SIG-M5 treated with dmso at 0.1 percent for 504 hours (cell line): ENCODE measurements around the gene DHRS3.
"Not testable (repeated sequence)": the region's sequence is repeated elsewhere in the genome, so short reads cannot be mapped to it uniquely, and the experiment has no call there.

Source experiments
- DNase-seq: peaks from one replicate; lab custom pipeline; 2025; ENCODE audit not compliant: unreplicated experiment; lab: John Stamatoyannopoulos, UW

DHRS3 gene

GRCh38 chr1:12580054-12580887 is 37.7 kb downstream of the DHRS3 start:
- DNase-seq: no peak

GRCh38 chr1:12578860-12579422 is 39.1 kb downstream of the DHRS3 start:
- DNase-seq: no peak

GRCh38 chr1:12577020-12577419 is 41.0 kb downstream of the DHRS3 start:
- no peak for DNase-seq

GRCh38 chr1:12574757-12575139 is 43.3 kb downstream of the DHRS3 start:
- no peak for DNase-seq

GRCh38 chr1:12573015-12573825 is 44.8 kb downstream of the DHRS3 start:
- no peak for DNase-seq

DNA sequence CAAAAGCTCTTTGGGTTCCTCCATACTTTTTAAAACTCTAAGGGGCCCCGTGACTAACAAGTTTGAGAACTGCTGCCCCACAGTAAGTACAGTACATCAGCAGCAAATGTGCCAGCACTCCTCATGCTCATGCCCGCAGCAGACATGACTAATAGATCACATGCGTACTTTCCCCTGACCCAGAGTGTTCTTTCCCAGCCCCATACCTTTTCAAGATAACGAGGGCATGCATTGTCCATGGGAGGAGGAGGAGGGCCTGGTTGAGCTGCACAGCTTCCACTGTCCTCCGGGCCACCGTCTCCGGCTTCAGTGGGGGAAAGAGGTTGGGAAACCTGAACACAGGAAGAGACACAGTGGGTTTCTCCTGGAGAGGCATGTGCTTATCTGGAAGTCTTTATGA is 45.5 kb downstream of the DHRS3 start:
- no peak for DNase-seq

DNA sequence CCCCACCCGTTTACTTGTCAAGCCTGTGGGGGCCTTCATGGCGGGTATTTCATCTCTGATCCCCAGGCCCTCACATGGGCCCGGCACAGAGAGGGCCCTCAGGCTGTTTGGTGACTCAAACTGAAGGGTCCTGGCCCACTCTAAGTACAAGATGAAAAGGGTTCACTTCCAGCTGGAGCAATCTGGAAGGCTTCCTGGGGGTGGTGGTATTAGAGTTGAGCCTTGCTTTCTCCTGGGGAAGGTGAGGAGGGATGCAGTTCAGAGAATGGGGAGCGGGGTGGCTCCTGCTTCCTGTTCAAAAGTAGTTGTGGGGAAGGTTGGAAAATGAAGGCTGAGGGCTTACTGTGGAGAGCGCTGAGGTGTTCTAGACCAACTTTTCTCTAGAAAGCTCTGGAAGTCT is 47.7 kb downstream of the DHRS3 start:
- no peak for DNase-seq

DNA sequence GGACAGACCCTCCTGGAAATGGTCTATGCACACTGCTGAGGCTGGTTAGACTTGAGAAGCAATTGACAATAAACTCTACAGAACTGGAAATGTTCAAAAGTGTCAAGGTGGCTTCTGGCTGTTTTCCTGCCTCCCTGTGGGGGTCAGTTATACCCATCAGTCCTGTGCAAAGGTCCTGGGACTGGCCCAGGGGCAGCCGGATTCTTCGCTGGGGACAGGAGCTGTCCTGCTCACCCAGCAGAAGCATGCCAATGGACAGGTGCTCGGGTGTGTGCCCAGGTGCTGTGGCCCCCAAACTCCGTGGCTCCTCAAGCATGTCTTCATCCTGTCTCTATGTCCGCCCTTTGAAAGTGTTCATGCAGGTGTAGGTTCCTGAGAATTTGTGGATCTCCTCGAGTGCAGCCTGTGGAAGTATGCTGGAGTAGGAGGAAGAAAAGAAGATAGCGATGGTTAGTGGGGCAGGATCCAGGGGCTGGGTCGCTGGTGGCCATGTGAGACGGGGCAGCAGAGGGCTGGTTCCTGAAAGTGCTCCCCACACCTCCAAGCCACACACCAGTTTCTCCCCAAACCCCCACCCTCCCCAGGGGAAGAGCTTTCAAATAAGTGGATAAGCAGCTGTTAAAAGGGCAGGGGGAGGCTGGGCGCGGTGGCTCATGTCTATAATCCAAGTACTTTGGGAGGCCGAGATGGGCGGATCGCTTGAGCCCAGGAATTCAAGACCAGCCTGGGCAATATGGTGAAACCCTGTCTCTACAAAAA is 49.8 kb downstream of the DHRS3 start:
- no peak for DNase-seq

GRCh38 chr1:12567288-12567819 is 50.7 kb downstream of the DHRS3 start:
- DNase-seq: no peak

GRCh38 chr1:12566484-12567287 is 51.3 kb downstream of the DHRS3 start:
- DNase-seq: no peak

DNA sequence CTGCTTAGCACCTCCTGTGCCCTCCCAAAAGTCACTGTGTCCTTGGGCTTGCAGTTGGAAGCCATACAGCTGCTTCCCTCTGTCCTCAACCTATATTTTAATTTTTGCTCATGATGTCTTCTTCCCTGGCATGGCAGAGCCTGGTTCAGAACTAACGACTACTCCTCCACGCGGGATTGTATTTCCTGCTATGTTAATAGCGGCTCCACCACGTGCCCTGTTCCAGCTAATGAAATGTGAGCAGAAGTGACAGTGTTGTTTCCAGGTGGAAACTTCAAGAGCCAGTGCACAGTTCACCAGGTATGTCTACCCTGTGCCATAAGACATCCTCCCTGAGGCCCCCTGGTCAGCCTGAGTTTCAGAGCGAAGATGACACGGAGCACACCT is 52.1 kb downstream of the DHRS3 start:
- DNase-seq: no peak

- no peak for DNase-seq
Measured at GRCh38 chr1:12565094-12565965, 52.7 kb downstream of the DHRS3 start.

DNA sequence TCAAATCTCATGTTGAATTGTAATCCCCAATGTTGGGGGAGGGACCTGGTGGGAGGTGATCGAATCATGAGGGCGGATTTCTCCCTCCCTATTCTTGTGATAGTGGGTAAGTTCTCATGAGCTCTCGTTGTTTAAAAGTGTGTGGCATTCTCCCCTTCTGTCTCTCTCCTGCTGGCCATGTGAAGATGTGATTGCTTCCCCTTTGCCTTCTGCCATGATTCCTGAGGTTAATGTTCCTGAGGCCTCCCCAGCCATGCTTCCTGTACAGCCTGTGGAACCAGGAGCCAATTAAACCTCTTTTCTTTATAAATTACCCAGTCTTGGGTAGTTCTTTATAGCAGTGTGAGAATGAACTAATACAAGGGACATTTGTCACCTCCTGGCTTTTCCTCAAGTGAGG is 53.8 kb downstream of the DHRS3 start:
- not testable (repeated sequence) for DNase-seq

DNA sequence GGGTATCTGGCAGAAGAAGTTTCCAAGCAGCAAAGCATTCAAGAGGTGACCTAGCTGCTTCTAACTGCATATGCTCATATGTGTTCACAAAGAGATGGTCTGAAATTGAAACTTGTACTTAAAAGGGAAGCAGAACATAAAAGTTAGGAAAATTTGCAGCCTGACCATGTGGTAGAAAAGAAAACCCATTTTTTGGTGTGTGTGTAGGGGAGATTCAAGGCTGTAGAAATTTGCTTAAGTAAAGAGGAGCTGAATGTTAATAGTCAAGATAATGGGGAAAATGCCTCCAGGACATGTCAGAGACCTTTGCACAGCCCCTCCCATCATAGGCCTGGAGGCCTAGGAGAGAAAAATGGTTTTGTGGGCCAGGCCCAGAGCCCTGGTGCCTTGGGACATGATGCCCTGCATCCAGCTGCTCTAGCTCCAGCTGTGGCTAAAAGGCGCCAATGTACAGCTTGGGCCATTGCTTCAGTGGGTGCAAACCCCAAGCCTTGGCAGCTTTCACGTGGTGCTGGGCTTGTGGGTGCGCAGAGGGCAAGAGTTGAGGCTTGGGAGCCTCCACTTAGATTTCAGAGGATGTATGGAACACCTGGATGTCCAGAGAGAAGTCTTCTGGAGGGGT is 54.9 kb downstream of the DHRS3 start:
- no peak for DNase-seq

- no peak for DNase-seq
Measured at GRCh38 chr1:12561121-12561520, 56.9 kb downstream of the DHRS3 start.

- DNase-seq: no peak
Measured at GRCh38 chr1:12556957-12557935, 60.8 kb downstream of the DHRS3 start.

- no peak for DNase-seq
Measured at GRCh38 chr1:12556368-12556930, 61.6 kb downstream of the DHRS3 start.
